Measurements from ENCODE around the gene UBE2O. TPM values are rescaled to one million over a fixed set of nuclear protein-coding genes. Genes with fewer than 3 reads are reported as not detected.

Gene UBE2O
- total and polyA plus RNA-seq, 2 experiments from 2014 or later: 28.5 to 62.6 TPM

DNA sequence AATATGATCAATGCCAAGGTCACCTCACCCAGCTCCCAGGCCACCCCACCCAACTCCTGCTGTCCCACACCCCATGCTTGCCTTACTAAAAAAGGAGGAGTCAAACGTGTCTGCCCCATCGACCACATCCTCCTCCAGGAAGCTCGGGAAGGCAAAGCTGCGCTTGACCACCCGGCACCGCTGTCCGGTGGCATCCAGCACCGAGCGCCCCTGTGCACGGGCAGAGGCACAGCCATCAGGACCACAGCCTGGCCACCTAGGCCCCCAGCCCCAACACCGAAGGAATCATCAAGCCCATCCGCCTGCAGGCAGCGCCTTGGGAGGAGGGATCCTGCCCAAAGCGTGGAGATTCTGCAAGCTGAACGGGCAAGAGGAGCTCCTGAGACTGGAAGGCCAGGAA is 24.6 kb upstream of the UBE2O start:
- H3K4me3 ChIP-seq: no peak overlapping the region
- no peaks in the 10 kb centered on the region for H3K9me3 ChIP-seq (ENCODE audit: low read depth)
- no peak overlapping the region for H3K27ac ChIP-seq
- no peaks in the 10 kb centered on the region for H3K27me3 ChIP-seq
- peaks cover 4% of the 10 kb centered on the region for H3K4me1 ChIP-seq (ENCODE audit: low read depth)
- H3K36me3 ChIP-seq: no peaks in the 10 kb centered on the region
- no peak for TF ChIP-seq CTCF (IDR thresholded peaks at IDR 0.05; ENCODE audit: low read depth, low read length)
- DNase-seq (ENCODE audit: low read depth in 1 of 2, low spot score in 1 of 2): no peak

DNA sequence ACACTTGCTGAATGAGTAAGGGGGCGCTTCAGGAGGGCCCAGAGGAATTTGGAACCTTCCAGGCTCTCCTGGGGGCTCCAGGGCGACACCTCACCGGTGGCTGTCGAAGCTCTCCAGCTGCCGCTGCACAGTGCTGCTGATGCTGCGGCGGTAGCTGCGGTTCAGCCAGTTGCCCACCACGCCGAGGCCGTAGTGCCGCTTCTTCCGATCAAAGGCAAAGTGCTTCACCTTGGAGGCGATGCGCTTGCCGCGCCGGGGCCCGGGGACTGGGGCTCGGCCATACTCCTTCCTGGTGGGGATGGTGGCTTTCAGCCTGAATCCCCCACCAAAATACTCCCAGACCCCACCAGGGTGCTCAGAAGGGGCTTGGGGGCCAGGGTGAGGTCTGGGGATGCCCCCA is 23.8 kb upstream of the UBE2O start:
- no peak for TF ChIP-seq CTCF (IDR thresholded peaks at IDR 0.05; ENCODE audit: low read depth, low read length)

GRCh38 chr17:76475302-76475701 is 22.4 kb upstream of the UBE2O start:
- DNase-seq (ENCODE audit: low read depth in 1 of 2, low spot score in 1 of 2): no peak
- TF ChIP-seq CTCF (IDR thresholded peaks at IDR 0.05; ENCODE audit: low read depth, low read length): no peak
- H3K36me3 ChIP-seq: no peaks in the 10 kb centered on the region
- no peaks in the 10 kb centered on the region for H3K27me3 ChIP-seq
- H3K9me3 ChIP-seq (ENCODE audit: low read depth): no peaks in the 10 kb centered on the region
- H3K27ac ChIP-seq: no peak overlapping the region
- no peaks in the 10 kb centered on the region for H3K4me1 ChIP-seq (ENCODE audit: low read depth)
- H3K4me3 ChIP-seq: no peak overlapping the region

More for the DNA sequence above, 23.8 kb upstream of the UBE2O start:
- no peaks in the 10 kb centered on the region for H3K9me3 ChIP-seq (ENCODE audit: low read depth)
- H3K36me3 ChIP-seq: no peaks in the 10 kb centered on the region
- H3K27me3 ChIP-seq: no peaks in the 10 kb centered on the region
- H3K27ac ChIP-seq: no peak overlapping the region
- H3K4me1 ChIP-seq (ENCODE audit: low read depth): peaks cover 4% of the 10 kb centered on the region
- no peak overlapping the region for H3K4me3 ChIP-seq
- DNase-seq (ENCODE audit: low read depth in 1 of 2, low spot score in 1 of 2): no peak

DNA sequence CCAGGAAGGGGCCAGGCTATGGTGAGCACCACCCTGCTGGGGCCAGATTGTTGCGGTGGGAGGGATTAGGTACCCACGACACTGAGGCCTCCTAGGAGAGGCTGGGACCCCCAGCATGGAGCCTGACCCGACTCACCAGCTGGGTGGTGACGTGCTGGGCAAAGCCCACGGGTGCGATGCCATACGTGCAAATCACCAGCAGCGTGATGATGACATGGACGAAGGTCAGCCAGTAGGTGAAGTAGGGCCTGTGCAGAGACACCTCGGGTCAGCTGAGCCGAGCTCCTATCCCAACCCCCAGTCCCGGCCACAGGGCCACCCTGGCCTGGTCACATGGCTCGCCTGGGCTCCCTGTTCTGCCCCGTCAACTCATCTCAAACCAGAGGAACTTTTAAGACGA is 21.9 kb upstream of the UBE2O start:
- H3K27me3 ChIP-seq: no peaks in the 10 kb centered on the region
- no peaks in the 10 kb centered on the region for H3K36me3 ChIP-seq
- DNase-seq (ENCODE audit: low read depth in 1 of 2, low spot score in 1 of 2): no peak
- H3K4me1 ChIP-seq (ENCODE audit: low read depth): no peaks in the 10 kb centered on the region
- H3K4me3 ChIP-seq: no peak overlapping the region
- H3K27ac ChIP-seq: no peak overlapping the region
- H3K9me3 ChIP-seq (ENCODE audit: low read depth): no peaks in the 10 kb centered on the region
- no peak for TF ChIP-seq CTCF (IDR thresholded peaks at IDR 0.05; ENCODE audit: low read depth, low read length)

DNA sequence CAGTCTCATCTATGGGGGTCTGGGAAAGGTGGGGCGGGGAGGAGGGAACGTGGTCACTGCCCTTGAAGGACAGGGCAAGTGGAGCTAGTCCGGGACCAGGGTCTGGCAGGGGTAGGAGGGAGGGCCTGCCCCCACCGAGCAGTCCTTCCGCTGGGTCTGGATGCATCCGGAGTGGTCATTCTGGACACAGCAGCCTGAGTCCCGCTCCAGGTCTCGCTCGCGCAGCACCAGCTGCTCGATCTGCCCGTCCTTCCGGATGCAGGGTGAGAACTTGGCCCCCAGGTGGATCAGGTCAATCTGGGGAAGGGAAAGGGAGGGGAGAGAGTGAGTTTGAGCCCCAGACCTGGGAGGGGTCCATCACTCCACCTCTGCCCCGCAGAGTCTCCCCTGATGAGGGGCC is 21.3 kb upstream of the UBE2O start:
- no peaks in the 10 kb centered on the region for H3K9me3 ChIP-seq (ENCODE audit: low read depth)
- no peaks in the 10 kb centered on the region for H3K27me3 ChIP-seq
- no peaks in the 10 kb centered on the region for H3K36me3 ChIP-seq
- H3K4me1 ChIP-seq (ENCODE audit: low read depth): peaks cover 4% of the 10 kb centered on the region
- H3K4me3 ChIP-seq: no peak overlapping the region
- no peak overlapping the region for H3K27ac ChIP-seq
- no peak for TF ChIP-seq CTCF (IDR thresholded peaks at IDR 0.05; ENCODE audit: low read depth, low read length)
- no peak for DNase-seq (ENCODE audit: low read depth in 1 of 2, low spot score in 1 of 2)

DNA sequence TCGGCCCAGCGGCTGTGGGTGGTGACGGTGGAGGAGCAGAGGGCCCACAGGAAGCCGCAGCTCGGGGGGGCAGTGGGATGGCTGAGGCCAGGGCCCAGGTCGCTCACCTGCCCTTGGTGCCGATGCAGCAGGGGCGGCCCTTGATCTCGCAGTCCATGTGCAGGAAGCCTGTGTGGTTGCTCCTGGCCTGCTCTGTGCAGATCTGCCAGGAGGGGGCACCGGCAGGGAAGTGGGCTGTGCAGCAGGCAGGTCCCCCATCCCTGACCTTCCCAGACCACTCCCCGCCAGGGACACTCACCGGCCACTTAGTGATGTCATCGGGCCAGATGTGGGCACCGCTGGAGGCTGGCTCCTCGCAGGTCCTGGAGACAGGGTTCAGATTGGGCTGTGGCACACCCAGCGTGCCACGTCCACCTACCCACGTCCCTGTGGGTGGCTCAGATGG is 20.6 kb upstream of the UBE2O start:
- H3K27me3 ChIP-seq: no peaks in the 10 kb centered on the region
- H3K36me3 ChIP-seq: no peaks in the 10 kb centered on the region
- TF ChIP-seq CTCF (IDR thresholded peaks at IDR 0.05; ENCODE audit: low read depth, low read length): peak; percentile 35
- no peaks in the 10 kb centered on the region for H3K9me3 ChIP-seq (ENCODE audit: low read depth)
- peaks cover 4% of the 10 kb centered on the region for H3K4me1 ChIP-seq (ENCODE audit: low read depth)
- H3K4me3 ChIP-seq: no peak overlapping the region
- H3K27ac ChIP-seq: no peak overlapping the region
- peak in 1 of 2 donors; percentile 48 for DNase-seq (ENCODE audit: low read depth in 1 of 2, low spot score in 1 of 2)
